GM10266 (cell line): ENCODE results near the gene MAML1.

Experiments
- DNase-seq: peaks from one replicate; pipeline ENCODE4 v3.0.0; 2012; ENCODE audit errors: extremely low spot score
- TF ChIP-seq, protein P1 (sequence below): IDR thresholded peaks from 2 replicates; pipeline ENCODE4 v1.5.1; 2012; ENCODE audit warnings: mild to moderate bottlenecking, low read depth; ENCODE audit not compliant: control insufficient read depth, insufficient read depth; ENCODE audit errors: missing control alignments

MAML1 gene

DNA sequence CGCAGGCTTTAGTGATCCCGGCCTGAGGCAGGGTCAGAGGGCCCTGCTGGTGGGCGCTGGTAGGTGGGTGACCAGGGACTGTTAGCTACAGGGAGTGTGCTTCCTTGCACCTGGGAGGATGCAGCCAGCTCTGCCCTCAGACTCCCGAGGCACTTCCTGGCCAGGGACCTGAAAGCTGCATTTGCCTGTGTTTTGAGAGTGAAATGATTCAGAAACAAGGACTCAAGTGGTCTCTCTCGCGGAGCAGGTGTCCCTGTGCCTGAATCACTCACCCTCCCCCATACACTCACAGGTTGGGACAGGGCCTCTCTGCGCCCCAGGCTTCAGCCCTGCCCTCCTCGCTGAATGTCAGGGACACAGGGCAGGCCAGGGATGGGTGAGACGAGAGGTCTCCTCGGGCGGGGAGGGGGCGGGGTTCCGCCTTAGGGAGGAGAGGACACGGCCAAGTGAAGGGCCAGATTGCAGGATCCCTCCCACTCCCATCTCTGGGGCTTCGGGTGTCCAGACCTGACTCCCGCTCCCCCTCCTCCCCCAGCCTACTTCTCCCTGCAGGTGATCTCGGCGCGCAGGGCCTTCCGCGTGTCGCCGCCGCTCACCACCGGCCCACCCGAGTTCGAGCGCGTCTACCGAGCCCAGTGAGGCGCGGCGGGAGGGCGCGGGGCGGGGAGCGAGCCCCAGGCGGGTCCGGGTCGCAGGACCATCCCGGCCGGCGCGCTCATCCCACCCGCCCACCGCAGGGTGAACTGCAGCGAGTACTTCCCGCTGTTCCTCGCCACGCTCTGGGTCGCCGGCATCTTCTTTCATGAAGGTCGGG lies 62.6 kb downstream of the MAML1 start:
- no peak for DNase-seq
- TF ChIP-seq, protein P1, sequence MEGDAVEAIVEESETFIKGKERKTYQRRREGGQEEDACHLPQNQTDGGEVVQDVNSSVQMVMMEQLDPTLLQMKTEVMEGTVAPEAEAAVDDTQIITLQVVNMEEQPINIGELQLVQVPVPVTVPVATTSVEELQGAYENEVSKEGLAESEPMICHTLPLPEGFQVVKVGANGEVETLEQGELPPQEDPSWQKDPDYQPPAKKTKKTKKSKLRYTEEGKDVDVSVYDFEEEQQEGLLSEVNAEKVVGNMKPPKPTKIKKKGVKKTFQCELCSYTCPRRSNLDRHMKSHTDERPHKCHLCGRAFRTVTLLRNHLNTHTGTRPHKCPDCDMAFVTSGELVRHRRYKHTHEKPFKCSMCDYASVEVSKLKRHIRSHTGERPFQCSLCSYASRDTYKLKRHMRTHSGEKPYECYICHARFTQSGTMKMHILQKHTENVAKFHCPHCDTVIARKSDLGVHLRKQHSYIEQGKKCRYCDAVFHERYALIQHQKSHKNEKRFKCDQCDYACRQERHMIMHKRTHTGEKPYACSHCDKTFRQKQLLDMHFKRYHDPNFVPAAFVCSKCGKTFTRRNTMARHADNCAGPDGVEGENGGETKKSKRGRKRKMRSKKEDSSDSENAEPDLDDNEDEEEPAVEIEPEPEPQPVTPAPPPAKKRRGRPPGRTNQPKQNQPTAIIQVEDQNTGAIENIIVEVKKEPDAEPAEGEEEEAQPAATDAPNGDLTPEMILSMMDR, result no peak

GRCh38 chr5:179795863-179796833 lies 63.5 kb downstream of the MAML1 start:
- DNase-seq, result peak; percentile 91
- TF ChIP-seq, protein P1, result peak; percentile 97

GRCh38 chr5:179796877-179797608 lies 64.4 kb downstream of the MAML1 start:
- TF ChIP-seq, protein P1, result no peak
- DNase-seq, result no peak

DNA sequence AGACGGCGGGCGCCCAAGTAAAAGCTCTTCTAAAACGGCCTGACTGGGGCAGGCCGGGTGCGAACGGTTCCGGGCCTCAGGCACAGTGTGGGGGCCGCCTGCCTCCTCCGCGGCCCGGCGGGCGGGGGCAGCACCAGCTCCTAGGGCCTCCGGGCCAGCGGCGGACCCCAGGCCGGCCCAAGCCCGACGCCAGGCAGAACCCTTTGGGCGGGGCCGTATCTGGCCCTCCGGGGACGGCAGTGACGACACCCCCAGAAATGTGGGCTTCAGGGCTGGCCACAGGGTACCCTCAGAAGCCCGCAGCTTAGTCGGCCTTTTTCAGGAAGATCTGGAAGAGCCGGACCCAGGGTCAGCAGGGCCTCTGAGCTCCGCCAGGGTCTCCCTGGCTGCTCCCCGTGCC lies 65.1 kb downstream of the MAML1 start:
- DNase-seq, result no peak
- TF ChIP-seq, protein P1, result no peak

- TF ChIP-seq, protein P1, result no peak
- DNase-seq, result no peak
These were observed 65.6 kb downstream of the MAML1 start for GRCh38 chr5:179798144-179798770.

DNA sequence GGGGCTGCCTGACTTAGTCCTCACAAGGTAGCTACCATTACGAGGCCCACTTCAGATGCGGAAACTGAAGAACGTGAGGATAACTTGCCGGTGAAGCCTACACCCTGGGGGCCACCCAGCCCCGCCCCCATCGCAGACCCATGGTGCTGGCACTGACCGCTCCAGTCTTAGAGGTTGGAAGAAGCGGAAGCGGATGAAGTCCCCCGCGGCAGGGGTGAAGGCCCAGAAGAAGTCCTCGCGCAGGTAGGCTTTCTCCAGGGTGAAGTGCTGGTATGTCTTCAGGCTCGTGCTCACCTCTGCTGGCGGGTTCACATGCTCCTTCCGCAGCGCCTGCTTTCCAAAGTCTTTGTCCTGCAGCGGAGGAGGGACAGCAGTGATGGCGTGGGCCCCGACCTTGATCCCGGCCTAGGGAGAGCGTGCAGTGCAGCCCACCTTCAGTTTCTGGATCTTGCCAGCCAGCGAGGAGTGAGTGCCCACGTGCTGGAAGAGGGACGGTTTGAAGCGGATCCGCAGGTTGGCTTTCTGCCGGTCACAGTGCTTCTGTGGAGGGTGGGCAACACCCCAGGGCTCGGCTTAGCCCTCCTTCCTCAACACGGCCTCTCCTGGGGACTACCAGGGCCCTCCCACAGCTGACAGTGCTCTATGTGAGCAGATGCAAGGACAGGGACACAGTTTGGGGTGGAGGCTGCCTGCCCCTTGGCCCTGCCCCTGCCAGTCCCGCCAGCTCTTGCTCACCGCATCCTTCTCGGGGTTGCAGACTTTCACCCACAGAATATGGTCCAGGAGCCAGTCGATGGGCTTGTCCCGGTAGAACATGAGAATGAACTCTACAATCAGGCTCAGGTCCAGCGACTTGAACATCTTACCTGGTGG lies 66.4 kb downstream of the MAML1 start:
- TF ChIP-seq, protein P1, result no peak
- no peak for DNase-seq
